Stimulated activated CD8-positive, alpha-beta memory T cell treated with anti-CD3 and anti-CD28 coated beads, Interleukin-7, amount 100 ng/mL, for 4 hours (primary cell): ENCODE measurements around the gene TK2.

Experiments
- DNase-seq, 2 donors: peaks; one replicate each; pipeline ENCODE4 v3.0.0-alpha.2; 2020; ENCODE audit warnings: low read depth in 2 of 2

TK2 gene

GRCh38 chr16:66544016-66544757 is 5.7 kb downstream of the TK2 start:
- DNase-seq, result no peak

DNA sequence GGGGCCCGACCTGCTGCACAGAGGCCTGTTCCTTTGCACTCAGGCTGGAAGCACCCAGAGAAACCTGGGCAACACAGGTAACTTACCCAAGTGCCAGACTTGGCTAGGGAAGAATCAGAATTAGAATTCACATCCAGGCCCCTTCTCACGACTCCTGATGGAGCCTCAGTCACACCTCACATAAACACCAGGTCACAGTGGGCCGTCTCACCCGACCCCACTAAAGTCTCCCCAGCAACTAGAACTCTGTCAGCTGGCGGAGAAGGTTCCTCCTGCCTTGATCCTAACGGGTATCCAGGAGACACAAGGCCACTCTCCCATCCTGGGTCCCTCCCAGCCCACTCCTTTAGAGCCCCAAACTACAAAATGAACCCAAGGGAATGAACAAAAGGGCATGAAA is 6.4 kb downstream of the TK2 start:
- DNase-seq, result no peak

- DNase-seq, result no peak
These were observed 7.5 kb downstream of the TK2 start for GRCh38 chr16:66542396-66542795.

DNA sequence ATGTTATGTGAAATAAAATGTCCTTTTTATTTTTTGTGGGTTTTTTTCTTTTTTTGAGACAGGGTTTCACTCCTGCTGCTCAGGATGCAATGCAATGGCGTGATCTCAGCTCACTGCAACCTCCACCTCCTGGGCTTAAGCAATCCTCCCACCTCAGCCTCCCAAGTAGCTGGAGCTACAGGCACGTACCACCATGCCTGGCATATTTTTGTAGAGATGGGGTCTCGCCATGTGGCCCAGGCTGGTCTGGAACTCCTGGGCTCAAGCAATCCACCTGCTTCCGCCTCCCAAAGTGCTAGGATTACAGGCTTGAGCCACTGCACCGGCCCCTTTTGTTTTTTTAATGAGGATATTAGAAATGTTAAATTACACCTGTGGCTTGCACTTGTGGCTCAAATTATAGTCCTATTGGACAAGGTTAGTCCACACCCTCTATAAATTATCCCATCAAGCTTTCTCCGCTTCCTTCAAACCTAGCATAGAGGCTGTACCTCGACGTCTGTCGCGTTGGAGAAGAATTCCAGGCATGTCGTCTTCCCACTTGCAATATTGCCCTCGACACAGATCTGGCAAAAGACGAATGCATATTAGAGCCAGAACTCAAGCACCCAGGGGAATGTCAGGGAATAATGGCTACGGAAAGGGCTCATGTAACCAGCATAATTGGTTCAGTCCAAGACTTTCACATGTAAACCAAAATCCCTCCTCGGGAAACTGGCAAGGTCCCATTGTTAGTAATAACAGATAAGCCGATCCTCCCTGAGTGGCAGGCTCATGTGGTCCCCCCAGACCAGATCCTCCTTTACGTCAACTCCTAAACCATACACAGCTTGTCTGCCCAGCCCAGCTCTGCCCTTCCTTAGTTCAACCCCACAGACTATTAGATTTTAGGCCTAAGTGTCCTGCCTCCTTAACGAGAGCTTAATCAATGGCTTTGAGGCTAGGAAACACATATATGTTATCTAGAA is 8.2 kb downstream of the TK2 start:
- DNase-seq, result no peak

DNA sequence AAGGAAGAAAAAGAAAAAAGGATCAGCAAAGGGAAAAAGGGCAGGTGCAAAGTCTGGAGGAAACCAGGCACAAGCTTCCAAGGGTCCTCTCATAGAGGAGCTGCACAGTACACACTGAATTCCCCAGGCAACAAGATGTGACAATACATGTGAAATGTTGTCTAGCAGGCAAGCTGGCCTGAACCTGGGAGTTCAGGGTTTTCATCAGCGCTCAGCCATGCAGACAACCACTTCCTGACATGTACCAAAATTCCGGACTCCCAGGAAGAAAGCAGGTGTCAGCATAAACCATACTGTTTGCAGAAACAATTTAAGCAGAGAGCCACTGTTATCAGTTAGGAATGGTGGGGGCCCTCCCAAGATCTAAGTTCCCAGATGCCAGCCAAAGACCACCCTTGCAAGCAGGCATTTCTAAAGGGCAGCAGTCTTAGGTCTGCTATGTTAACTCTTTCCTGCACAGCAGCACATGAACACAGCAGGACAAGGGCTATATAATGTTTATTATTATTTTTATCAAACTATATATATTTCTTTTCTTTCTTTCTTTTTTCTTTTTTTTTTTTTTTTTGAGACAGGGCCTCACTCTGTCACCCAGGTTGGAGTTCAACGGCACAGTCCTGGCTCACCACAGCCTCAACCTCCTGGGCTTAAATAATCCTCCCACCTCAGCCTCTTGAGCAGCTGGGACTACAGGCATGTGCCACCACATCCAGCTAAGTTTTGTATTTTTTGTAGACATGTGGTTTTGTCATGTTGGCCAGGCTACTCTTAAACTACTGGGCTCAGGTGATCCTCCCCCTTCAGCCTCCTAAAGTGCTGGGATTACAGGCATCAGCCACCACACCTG is 10.1 kb downstream of the TK2 start:
- DNase-seq, result no peak

DNA sequence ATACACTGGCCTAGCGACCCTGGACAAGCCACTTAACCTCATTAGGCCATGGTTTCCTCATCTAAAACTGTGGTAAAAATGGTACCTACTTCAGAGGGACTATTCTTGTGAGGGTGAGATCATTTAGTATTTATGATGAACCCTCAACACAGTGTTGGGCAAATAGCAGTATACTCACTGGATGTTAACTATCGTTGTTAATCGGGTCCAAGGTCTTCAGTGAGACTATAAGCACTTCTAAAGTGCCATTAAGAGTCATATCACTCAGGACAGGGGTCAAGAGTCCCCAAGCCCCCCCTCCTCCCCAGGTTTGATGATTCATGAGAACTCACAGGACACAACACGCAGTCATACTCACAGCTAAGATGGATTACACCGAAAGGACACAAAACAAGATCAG is 11.0 kb downstream of the TK2 start:
- no peak for DNase-seq

GRCh38 chr16:66537236-66537635 is 12.7 kb downstream of the TK2 start:
- no peak for DNase-seq

- DNase-seq, result no peak
These were observed 13.4 kb downstream of the TK2 start for GRCh38 chr16:66536525-66536924.

GRCh38 chr16:66534376-66534799 is 15.5 kb downstream of the TK2 start:
- no peak for DNase-seq

GRCh38 chr16:66529475-66529874 is 20.4 kb downstream of the TK2 start:
- DNase-seq, result no peak

- DNase-seq, result no peak
These were observed 21.6 kb downstream of the TK2 start for GRCh38 chr16:66528294-66528693.

- no peak for DNase-seq
These were observed 24.3 kb downstream of the TK2 start for GRCh38 chr16:66525396-66526180.

- no peak for DNase-seq
These were observed 25.2 kb downstream of the TK2 start for GRCh38 chr16:66524601-66525164.

DNA sequence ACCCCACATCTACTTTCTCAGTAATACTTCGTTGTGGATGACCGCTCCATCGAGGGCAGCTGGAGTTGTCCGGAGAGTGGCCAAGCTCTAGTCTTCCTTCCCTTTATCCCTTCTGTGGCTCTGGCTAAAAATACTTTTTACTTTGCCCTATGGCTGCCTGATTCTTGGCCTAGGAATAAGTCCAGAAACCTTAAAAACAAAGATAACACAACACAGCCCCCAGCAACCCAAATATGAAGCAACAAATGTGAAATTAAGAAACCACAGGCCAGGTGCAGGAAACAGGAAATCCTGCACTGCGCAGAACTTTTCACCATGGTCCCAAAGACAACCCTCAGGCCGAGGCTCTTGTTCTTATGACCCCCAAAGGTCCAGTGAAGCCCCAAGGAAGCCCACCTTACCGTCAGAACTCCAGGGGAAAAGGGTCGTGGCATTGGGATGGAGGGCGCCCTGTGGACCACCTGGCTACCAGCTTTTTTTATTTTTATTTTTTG is 26.0 kb downstream of the TK2 start:
- peak in 1 of 2 donors; percentile 12 for DNase-seq

GRCh38 chr16:66522816-66523590 is 26.9 kb downstream of the TK2 start:
- no peak for DNase-seq

GRCh38 chr16:66521951-66522771 is 27.8 kb downstream of the TK2 start:
- DNase-seq, result peak; percentile 92 to 95

DNA sequence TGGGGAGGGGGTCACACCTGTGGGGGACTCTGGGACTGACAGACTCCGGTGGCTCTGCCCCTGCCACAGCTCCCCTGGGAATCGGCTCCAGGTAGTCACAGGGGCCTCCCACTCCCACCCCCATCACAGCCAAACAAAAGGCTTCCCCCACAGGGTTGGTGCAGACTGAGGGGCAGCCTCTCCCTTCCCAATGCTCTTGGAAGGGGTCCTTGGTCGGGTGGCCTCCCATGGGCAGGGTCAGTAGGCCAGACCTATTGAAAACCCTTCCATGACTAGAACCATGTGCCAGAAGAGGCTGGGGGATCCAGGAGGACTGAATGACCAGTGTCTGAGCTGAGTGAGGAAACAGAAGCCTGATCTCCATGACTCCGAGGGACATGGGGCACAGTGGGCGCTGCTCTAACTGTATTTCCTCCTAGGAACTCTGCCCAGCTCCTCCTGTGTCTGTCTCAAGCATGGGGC is 28.6 kb downstream of the TK2 start:
- no peak for DNase-seq

- no peak for DNase-seq
These were observed 29.3 kb downstream of the TK2 start for GRCh38 chr16:66520406-66521170.
